Gastrocnemius medialis (tissue), 4 donors: ENCODE measurements around the gene WLS.

ENCODE experiments used
- POLR2A ChIP-seq, 2 donors: fragments of 450-650 bp; IDR thresholded peaks; one replicate each; pipeline ENCODE4 v1.6.1; 2017; ENCODE audit warnings: antibody characterized with exemption in 2 of 2, mild to moderate bottlenecking in 2 of 2, moderate library complexity in 2 of 2
- TF ChIP-seq, protein P1 (sequence below), 5 experiments: fragments of 450-650 bp in 3 of 5; fragments of 200-600 bp in 2 of 5; sonication (generic) in 2 of 5; IDR thresholded peaks in 4 of 5; conservative IDR thresholded peaks in 1 of 5; 1 replicate in 4 of 5; 2 replicates in 1 of 5; pipeline ENCODE4 v1.5.1; 2016 to 2019; ENCODE audit warnings: antibody characterized with exemption in 5 of 5, mild to moderate bottlenecking in 3 of 5, moderate library complexity in 3 of 5

- TF ChIP-seq POLR2A (IDR thresholded peaks at IDR 0.05): no peak
- TF ChIP-seq, protein P1, sequence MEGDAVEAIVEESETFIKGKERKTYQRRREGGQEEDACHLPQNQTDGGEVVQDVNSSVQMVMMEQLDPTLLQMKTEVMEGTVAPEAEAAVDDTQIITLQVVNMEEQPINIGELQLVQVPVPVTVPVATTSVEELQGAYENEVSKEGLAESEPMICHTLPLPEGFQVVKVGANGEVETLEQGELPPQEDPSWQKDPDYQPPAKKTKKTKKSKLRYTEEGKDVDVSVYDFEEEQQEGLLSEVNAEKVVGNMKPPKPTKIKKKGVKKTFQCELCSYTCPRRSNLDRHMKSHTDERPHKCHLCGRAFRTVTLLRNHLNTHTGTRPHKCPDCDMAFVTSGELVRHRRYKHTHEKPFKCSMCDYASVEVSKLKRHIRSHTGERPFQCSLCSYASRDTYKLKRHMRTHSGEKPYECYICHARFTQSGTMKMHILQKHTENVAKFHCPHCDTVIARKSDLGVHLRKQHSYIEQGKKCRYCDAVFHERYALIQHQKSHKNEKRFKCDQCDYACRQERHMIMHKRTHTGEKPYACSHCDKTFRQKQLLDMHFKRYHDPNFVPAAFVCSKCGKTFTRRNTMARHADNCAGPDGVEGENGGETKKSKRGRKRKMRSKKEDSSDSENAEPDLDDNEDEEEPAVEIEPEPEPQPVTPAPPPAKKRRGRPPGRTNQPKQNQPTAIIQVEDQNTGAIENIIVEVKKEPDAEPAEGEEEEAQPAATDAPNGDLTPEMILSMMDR (IDR thresholded peaks at IDR 0.05 in 4 of 5, conservative IDR thresholded peaks at IDR 0.05 in 1 of 5): no peak
Measured at GRCh38 chr1:68188060-68188538, 44.2 kb downstream of the WLS start.
